Mesothelial cell of epicardium (in vitro differentiated cells): ENCODE data around the gene OTULIN. TPM values are rescaled to one million over a fixed set of nuclear protein-coding genes. Genes with fewer than 3 reads are reported as not detected.

Experiments
- DNase-seq, 2 experiments: peaks; one replicate each; pipeline ENCODE4 v3.0.0; 2021; ENCODE audit warnings: low spot score in 2 of 2; ENCODE audit not compliant: unreplicated experiment in 2 of 2
- H3K27ac Mint-ChIP-seq: 2 replicates; pipeline ENCODE4 v1.8.0; 2021; ENCODE audit warnings: mixed read lengths
- H3K27me3 Mint-ChIP-seq: 2 replicates; pipeline ENCODE4 v1.8.0; 2021; ENCODE audit warnings: low read depth, mixed read lengths
- H3K36me3 Mint-ChIP-seq: 2 replicates; pipeline ENCODE4 v1.8.0; 2021; ENCODE audit warnings: mixed read lengths
- H3K4me1 Mint-ChIP-seq: 2 replicates; pipeline ENCODE4 v1.8.0; 2021; ENCODE audit warnings: mixed read lengths
- H3K4me3 Mint-ChIP-seq: 2 replicates; pipeline ENCODE4 v1.8.0; 2021; ENCODE audit warnings: mild to moderate bottlenecking, moderate library complexity, mixed read lengths
- H3K9me3 Mint-ChIP-seq: 2 replicates; pipeline ENCODE4 v1.8.0; 2021; ENCODE audit warnings: mixed read lengths
- CTCF ChIP-seq: fragments of 200-600 bp; sonication (generic); IDR thresholded peaks from one replicate; pipeline ENCODE4 v1.5.0; 2021; ENCODE audit warnings: antibody characterized with exemption; ENCODE audit not compliant: unreplicated experiment
- total RNA-seq: library from RNA; stranded (reverse); gene quantifications from 3 replicates; pipeline ENCODE4 v1.2.1, GENCODE V29; 2021

The OTULIN gene
- total RNA-seq, 1 donor from 2014 or later, result 27.4 TPM

GRCh38 chr5:14655146-14655741 is 9.3 kb upstream of the OTULIN start:
- no peak overlapping the region for H3K4me3 Mint-ChIP-seq

GRCh38 chr5:14656898-14657297 is 7.6 kb upstream of the OTULIN start:
- Mint-ChIP-seq H3K27ac (no peak overlapping the region), H3K9me3 (no peaks in the 10 kb centered on the region), H3K36me3 (no peaks in the 10 kb centered on the region), H3K4me3 (no peak overlapping the region), H3K27me3 (peaks cover 13% of the 10 kb centered on the region), H3K4me1 (no peaks in the 10 kb centered on the region)
- DNase-seq, result no peak
- no peak for TF ChIP-seq CTCF

More at GRCh38 chr5:14655146-14655741, 9.3 kb upstream of the OTULIN start:
- no peaks in the 10 kb centered on the region for H3K9me3 Mint-ChIP-seq
- DNase-seq, result no peak
- H3K36me3 Mint-ChIP-seq, result no peaks in the 10 kb centered on the region
- no peaks in the 10 kb centered on the region for H3K4me1 Mint-ChIP-seq
- H3K27me3 Mint-ChIP-seq, result peaks cover 23% of the 10 kb centered on the region
- no peak for TF ChIP-seq CTCF
- H3K27ac Mint-ChIP-seq, result no peak overlapping the region

GRCh38 chr5:14659821-14660607 is 4.5 kb upstream of the OTULIN start:
- H3K9me3 Mint-ChIP-seq, result no peaks in the 10 kb centered on the region
- H3K27me3 Mint-ChIP-seq, result peaks cover 1% of the 10 kb centered on the region
- peaks cover 11% of the 10 kb centered on the region for H3K4me1 Mint-ChIP-seq
- no peak for TF ChIP-seq CTCF
- DNase-seq, result no peak
- H3K36me3 Mint-ChIP-seq, result no peaks in the 10 kb centered on the region
- H3K4me3 Mint-ChIP-seq, result no peak overlapping the region
- H3K27ac Mint-ChIP-seq, result no peak overlapping the region

- Mint-ChIP-seq H3K36me3 (no peaks in the 10 kb centered on the region), H3K4me3 (no peak overlapping the region), H3K27me3 (no peaks in the 10 kb centered on the region), H3K4me1 (peaks cover 19% of the 10 kb centered on the region), H3K9me3 (no peaks in the 10 kb centered on the region), H3K27ac (no peak overlapping the region)
- TF ChIP-seq CTCF, result no peak
- no peak for DNase-seq
Observed at GRCh38 chr5:14660833-14661232, 3.7 kb upstream of the OTULIN start.

- Mint-ChIP-seq H3K4me1 (peaks cover 30% of the 10 kb centered on the region), H3K27ac (no peak overlapping the region), H3K4me3 (peak overlapping the region; percentile 94), H3K9me3 (no peaks in the 10 kb centered on the region), H3K36me3 (no peaks in the 10 kb centered on the region), H3K27me3 (no peaks in the 10 kb centered on the region)
- DNase-seq, result no peak
- TF ChIP-seq CTCF, result no peak
Observed at GRCh38 chr5:14662721-14663260, 1.7 kb upstream of the OTULIN start.
